NCI-H1930 (cell line): ENCODE results near the gene BICD2.

ENCODE experiments used
- DNase-seq, 2 experiments: peaks; one replicate each; lab custom pipeline; 2025; lab: John Stamatoyannopoulos, UW

Gene BICD2

DNA sequence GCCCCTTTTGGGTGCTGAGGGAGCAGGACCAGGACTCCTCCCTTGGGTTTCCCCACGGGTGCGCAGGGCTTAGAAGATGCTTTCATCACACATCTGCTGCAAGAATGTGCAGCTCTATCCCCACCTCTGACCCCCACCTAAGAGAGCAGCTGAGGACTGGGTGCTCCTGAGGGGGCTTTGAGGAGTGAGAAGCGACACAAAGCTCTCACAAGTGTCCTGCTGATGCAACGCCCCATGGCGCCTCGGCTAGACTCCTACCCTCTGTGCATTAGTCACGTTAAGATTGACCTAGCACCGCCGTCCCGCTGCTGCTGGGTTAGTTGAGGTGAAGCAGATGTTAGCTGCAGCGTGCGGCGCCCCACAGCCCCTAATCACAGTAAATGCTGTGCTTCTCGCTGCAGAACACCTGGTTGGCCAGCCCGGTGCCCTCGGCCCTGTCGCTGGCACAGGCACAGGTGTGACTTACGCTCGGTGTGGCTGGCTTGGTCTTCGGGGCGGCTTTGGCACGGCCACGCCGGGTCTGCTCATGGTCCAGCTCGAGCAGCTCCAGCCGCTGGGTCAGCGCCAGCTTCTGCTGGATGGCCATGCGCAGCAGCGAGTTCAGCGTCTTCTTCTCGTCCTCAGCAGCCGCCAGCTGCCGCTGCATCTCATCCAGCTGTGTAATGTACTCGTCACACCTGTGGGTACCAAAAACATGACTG, 49.7 kb downstream of the BICD2 start:
- no peak for DNase-seq

DNA sequence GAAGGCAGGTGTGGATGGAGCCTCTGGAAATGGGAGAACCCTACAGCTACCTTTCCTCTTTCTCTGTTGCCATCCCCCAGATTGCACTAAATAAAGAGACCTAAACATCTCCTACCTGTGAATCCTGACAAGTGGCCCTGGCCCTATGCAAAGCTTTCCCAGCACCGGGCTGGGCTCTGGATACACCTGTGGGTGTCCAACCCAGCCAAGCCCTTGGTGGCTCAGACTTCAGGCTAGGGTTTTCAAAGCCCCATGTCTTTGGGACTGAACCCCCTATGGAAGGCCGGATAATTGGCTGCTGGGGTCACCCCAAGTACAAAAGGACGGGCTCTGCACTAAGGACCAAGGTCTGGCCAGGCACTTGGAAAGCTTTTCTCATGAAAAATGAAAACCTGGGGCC, 50.6 kb downstream of the BICD2 start:
- DNase-seq = no peak

DNA sequence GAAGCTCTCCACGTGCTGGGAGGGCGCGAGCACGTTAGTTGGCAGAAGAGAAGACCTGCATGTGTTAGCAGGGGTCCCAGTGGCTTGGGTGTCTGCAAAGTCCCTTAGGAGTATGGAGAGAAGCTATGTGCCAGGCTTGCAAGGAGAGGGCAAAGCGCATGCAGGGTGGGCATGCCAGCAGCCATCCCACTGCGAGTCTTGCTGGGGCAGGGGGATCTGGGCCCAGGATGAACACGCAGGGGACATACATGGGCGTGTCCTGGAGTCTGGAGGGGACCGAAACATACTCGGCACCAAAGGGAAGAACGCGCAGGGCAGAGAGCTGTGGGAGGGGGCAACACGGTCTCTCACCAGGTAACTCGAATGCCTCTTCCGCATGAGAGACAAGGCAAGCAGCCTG, 51.1 kb downstream of the BICD2 start:
- no peak for DNase-seq

- DNase-seq = no peak
Measured at GRCh38 chr9:92712767-92713166, 51.9 kb downstream of the BICD2 start.

- DNase-seq = no peak
Measured at GRCh38 chr9:92711844-92712243, 52.8 kb downstream of the BICD2 start.

GRCh38 chr9:92711146-92711545, 53.5 kb downstream of the BICD2 start:
- no peak for DNase-seq

DNA sequence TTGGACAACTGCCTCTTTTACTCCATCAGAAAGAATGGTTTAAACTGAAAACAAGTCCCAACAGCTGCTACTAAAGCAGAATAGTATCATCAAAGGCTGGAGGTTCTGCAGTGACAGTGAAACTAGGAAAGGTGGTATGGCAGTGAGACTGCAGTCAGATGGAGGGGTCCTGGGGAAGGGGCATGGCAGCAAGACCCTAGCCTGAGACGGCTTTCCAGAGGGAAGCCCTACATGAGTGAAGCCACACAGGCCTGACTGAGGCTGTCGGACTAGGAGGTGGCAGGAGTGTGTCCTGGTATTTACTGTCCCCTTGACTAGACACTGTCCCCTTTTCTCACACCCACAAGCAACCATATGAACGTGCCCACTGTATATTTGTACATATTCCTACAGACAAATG, 54.3 kb downstream of the BICD2 start:
- DNase-seq = no peak

DNA sequence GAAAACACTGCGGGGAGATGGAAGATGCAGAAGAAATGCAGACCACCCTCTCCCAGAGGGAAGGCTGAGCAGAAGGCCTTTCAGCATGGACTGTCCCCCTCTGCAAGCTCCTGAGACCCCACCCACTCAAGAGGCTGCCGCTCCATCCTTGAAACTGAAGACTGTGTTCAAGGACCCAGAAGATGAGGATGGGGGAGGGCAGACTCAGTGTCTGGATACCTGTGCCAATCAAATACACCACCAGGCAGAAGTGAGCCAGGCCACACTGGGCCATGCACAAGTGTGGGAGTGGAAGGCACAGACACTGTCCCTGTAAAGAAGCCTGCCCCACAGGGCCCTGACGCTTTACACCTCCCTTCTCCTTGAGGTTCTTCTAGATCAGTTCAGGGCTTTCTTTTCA, 54.7 kb downstream of the BICD2 start:
- DNase-seq = no peak

DNA sequence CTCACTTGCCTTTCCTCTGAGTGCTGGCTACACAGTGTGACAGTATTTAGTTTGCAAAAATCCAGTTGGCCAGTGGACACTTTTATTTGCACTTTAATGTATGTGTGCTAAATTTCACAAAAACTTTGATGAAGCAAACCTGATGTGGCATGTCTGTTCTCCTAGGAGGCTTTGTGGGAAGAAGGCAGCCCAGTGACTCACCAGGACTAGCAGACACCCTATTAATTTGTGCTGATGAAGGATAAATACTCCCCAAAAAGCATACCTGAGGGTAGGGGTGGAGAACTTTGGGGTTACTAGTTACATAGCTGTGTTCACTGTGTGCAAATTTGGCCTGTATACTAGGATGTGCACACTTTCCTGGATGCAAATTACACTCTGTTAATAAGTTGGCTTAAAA, 55.4 kb downstream of the BICD2 start:
- no peak for DNase-seq

DNA sequence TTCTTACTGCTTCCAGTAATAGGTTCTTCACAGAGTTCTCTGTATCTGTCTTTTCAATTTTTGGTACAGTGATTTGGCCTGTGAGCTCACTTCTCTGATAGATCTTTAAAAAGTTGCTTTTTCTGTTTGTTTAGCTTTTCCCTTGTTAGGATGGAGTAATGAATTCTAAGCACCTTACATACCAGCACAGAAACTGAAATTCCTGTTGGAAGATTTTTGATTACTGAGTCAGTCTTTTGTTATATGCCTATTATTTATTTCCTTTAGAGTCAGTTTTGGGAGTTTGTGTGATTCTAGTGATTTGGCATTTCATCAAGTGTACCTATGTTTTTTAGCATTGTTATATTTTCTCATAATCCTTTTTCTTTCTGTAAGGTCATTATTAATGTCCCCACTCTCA, 57.1 kb downstream of the BICD2 start:
- DNase-seq = no peak

DNA sequence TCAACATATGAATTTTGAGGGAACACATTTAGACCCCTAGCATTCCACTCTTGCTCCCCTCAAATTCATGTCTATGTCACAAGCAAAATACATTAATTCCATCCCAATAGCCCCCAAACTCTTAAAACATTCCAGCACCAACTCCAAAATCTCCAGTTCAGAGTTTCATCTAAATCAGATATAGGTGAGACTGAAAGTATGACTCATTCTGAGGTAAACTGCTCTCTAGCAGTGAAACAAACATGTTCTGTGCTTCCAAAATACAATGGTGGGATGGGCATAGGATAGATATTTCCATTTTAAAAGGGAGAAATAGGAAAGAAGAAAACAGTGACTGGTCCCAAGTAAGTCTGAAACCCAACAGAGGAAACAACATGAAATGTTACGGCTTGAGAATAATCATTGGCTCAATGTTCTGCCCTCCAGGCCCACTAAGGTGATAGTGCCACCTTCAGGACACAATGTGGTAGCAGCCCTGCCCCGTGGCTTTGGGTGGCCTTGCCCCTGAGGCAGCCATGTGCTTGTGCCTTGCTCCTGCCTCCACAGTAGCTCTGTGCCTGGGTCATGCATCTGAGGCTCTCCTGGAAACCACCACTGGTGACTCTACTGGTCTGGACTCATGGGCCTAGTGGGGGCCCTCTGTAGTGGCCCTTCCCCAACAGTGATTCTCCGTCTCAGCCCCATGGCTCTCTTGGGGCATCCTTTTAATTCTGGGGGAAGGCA, 58.3 kb downstream of the BICD2 start:
- peak in 1 of 2 experiments; percentile 3 for DNase-seq

DNA sequence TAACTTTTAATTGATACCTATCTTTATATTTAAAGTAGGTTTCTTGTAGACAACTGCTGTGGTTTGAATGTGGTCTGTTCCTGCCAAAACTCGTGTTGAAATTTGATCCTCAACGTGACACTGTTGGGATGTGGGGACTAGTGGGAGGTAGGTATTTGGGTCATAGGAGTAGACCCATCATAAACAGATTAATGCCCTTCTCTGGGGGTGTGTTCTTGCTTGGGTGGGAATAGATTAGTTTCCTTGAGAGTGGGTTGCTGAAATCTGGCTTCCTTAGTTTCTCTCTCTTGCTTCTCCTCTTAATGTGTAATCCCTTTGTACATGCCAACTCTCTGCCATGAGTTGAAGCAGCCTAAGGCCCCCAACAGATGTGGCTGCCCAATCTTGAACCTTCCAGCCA, 60.1 kb downstream of the BICD2 start:
- no peak for DNase-seq

GRCh38 chr9:92696619-92697018, 68.0 kb downstream of the BICD2 start:
- DNase-seq = no peak

DNA sequence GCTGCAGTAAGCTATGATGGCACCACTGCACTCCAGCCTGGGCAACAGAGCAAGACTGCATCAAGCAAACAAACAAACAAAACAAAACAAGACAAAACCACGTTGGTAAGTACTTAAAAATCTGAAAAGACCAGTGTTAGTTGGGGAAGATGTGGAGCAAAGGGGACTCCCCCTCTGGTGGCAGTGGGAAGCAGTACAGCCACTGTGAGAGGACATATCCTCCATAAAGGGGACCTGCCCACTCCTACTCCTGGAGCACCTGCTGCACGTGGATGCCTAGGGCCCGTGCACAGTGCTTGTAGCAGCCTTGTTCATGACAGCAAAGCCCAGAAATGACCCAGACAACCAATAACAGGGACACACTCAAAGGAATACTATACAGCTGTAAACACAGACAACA, 77.7 kb downstream of the BICD2 start:
- no peak for DNase-seq

GRCh38 chr9:92685022-92685421, 79.6 kb downstream of the BICD2 start:
- no peak for DNase-seq

GRCh38 chr9:92682269-92682668, 82.4 kb downstream of the BICD2 start:
- DNase-seq = no peak

GRCh38 chr9:92680166-92681119, 84.2 kb downstream of the BICD2 start:
- no peak for DNase-seq

GRCh38 chr9:92679413-92680165, 85.0 kb downstream of the BICD2 start:
- no peak for DNase-seq

- DNase-seq = no peak
Measured at GRCh38 chr9:92671323-92671722, 93.3 kb downstream of the BICD2 start.

DNA sequence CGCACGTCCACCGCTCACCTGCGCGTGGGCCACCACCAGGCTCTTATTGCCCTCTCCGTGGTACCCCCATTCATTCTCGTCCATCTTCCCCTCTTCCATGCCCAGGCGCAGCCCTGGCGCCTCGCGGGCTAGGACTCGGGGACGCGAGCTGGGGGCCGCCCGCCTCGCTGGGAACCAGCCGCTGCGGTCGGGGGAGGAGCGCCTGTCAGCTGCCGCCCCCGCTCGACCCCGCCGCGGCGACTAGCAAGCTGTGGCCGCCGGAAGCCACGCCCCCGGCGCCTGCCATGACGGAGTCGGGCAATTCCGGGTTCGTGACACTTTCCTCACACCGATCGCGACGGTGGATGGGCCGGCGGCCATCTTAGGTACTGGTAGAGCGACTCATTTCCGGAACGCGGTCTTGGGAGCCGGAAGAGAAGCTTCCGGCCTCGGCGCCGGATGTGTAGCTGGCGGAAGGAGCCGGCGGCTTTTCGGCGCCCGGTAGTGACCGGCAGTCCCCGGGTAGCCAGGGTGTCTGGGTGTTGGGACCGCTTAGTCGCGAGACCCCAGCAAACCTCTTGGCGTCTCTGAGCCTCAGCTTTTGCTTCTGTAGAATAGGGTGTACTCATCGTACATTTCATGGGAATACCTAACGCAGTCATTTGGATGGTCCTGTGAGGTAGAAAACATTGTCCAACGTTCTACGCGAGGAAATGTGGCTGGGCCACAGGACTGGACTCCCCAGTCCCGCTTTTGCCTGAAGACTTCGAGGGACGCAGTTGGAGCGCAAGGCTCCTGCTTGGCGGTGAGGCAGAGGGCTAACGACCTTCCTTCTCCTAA, 94.5 kb downstream of the BICD2 start, which contains the start of gene IPPK:
TSS of gene IPPK (minus strand) at position 242 of the 819 bp plus-strand sequence. CDS start at position 99, 143 bp downstream.
- peak; percentile 97 for DNase-seq

- no peak for DNase-seq
Measured at GRCh38 chr9:92669527-92669889, 95.1 kb downstream of the BICD2 start.
